Ovary (tissue), 9 donors: ENCODE results near the gene WASHC4. TPM values are rescaled to one million over a fixed set of nuclear protein-coding genes. Genes with fewer than 3 reads are reported as not detected.

Experiments used
- DNase-seq, 5 donors: peaks; one replicate each; pipeline ENCODE4 v3.0.0-alpha.2; 2019 to 2020
- H3K27ac ChIP-seq, 2 donors: fragments of 200-600 bp; one replicate each; pipeline versions ENCODE4 v1.5.1 to v1.8.0; 2019 to 2022
- H3K27me3 ChIP-seq: fragments of 200-600 bp; one replicate; pipeline ENCODE4 v1.8.0; 2022
- H3K36me3 ChIP-seq: fragments of 200-600 bp; sonication (generic); one replicate; pipeline ENCODE4 v1.5.1; 2019
- H3K4me1 ChIP-seq: one replicate; pipeline ENCODE4 v1.8.1; 2013; ENCODE audit warnings: mild to moderate bottlenecking, moderate library complexity; ENCODE audit not compliant: insufficient read depth
- H3K4me3 ChIP-seq: fragments of 200-600 bp; sonication (generic); one replicate; pipeline ENCODE4 v1.5.1; 2017
- H3K9me3 ChIP-seq, 2 donors: fragments of 200-600 bp in 1 of 2; sonication (generic) in 1 of 2; one replicate each; pipeline versions ENCODE4 v1.5.1 to v1.8.1; 2013 to 2019; ENCODE audit warnings: mild to moderate bottlenecking in 1 of 2, moderate library complexity in 1 of 2
- CTCF ChIP-seq, 3 donors: fragments of 450-650 bp in 2 of 3; fragments of 200-600 bp in 1 of 3; IDR thresholded peaks; one replicate each; pipeline versions ENCODE4 v1.5.1 to v1.8.0; 2016 to 2022; ENCODE audit warnings: antibody characterized with exemption in 3 of 3, mild to moderate bottlenecking in 1 of 3
- EP300 ChIP-seq: sonication (generic); formaldehyde crosslinking; IDR thresholded peaks from one replicate; pipeline ENCODE4 v1.6.1; 2017; ENCODE audit warnings: antibody characterized with exemption
- POLR2A ChIP-seq: fragments of 450-650 bp; IDR thresholded peaks from one replicate; pipeline ENCODE4 v1.6.1; 2017; ENCODE audit warnings: antibody characterized with exemption, mild to moderate bottlenecking, moderate library complexity
- WGBS, 3 donors: extraction: QIAGEN DNeasy Blood & Tissue Kit in 1 of 3; methylation state at CpG; one replicate each; pipeline versions ENCODE4 v1.1.5 to v1.1.7; 2013 to 2017; 5-methylcytosine and 5-hydroxymethylcytosine counted together
- intact Hi-C, 4 donors: fragments of 100-400 bp; cut with DNase I; formaldehyde crosslinking; loops; one replicate each; pipeline versions ENCODE4 v1.11.0 to v1.15.1; 2022 to 2023
- polyA plus RNA-seq, 2 donors: library from polyadenylated mRNA; stranded (reverse); fragments of 200-250 nt in 1 of 2; fragments of 350-450 nt in 1 of 2; fragmentation: Illumina TruSeq in 1 of 2; extraction: RNeasy Lipid Tissue Mini Kit (QIAGEN cat#74804) in 1 of 2; gene quantifications; one replicate each; pipeline ENCODE4 v1.2.3, GENCODE V29; 2013 to 2014
- total RNA-seq, 7 donors: library from RNA; depleted of rRNA in 2 of 7; stranded (reverse); fragments of >200 nt in 2 of 7; fragmentation: NEBNext Ultra II Directional in 3 of 7; extraction: Animal tissue kit (Norgen Biotek cat#: 25700) in 3 of 7; gene quantifications; one replicate each; pipeline versions ENCODE4 v1.1.0 to v1.2.4, GENCODE V29; 2016 to 2023
- donor health status: DM: no; HTN: no; CAD: no; lungs with moderate emphysema.
- donor health status: DM: no; HTN: no; CAD: no.
- donor health status: Bipolar disorder and iron deficiency.
- donor health status: DM: yes; HTN: yes; CAD: no.
- donor health status: DM: no; HTN: no; CAD: no.
- donor health status: DM: yes; HTN: yes; CAD: no.

Gene WASHC4
- total and polyA plus RNA-seq, 9 donors: 16.0 to 55.8 (median 44.5) TPM

- Histone ChIP-seq H3K27me3 (no peaks in the 10 kb centered on the region), H3K9me3 (no peaks in the 10 kb centered on the region)
- intact Hi-C loops: no loop called here
These were observed 37.4 kb upstream of the WASHC4 start for GRCh38 chr12:105069936-105070702.

GRCh38 chr12:105071981-105072380 is 35.5 kb upstream of the WASHC4 start:
- no peaks in the 10 kb centered on the region for H3K4me1 ChIP-seq
- no peak for DNase-seq
- no peaks in the 10 kb centered on the region for H3K36me3 ChIP-seq
- H3K4me3 ChIP-seq: no peak overlapping the region
- no peaks in the 10 kb centered on the region for H3K9me3 ChIP-seq
- intact Hi-C loops: no loop called here
- no peaks in the 10 kb centered on the region for H3K27me3 ChIP-seq
- TF ChIP-seq CTCF (IDR thresholded peaks at IDR 0.05): no peak
- TF ChIP-seq POLR2A: no peak
- no peak for TF ChIP-seq EP300
- H3K27ac ChIP-seq: no peak overlapping the region
- WGBS, 3 donors: 95 to 98% (median 97%) methylated on average over 3 of the region's 3 CpGs

More at GRCh38 chr12:105069936-105070702, 37.4 kb upstream of the WASHC4 start:
- Histone ChIP-seq H3K4me3 (no peak overlapping the region), H3K4me1 (no peaks in the 10 kb centered on the region), H3K27ac (no peak overlapping the region), H3K36me3 (no peaks in the 10 kb centered on the region)
- no peak for DNase-seq
- 51 to 65% (median 64%) methylated on average over 4 of the region's 4 CpGs for WGBS, 3 donors
- no peak for TF ChIP-seq EP300
- no peak for TF ChIP-seq POLR2A
- TF ChIP-seq CTCF (IDR thresholded peaks at IDR 0.05): no peak

GRCh38 chr12:105072888-105073488 is 34.5 kb upstream of the WASHC4 start:
- no peak for DNase-seq
- 91 to 93% (median 92%) methylated on average over 6 of the region's 6 CpGs for whole genome bisulfite sequencing, 3 donors
- Histone ChIP-seq H3K4me1 (no peaks in the 10 kb centered on the region), H3K27ac (no peak overlapping the region), H3K9me3 (no peaks in the 10 kb centered on the region), H3K4me3 (no peak overlapping the region), H3K36me3 (no peaks in the 10 kb centered on the region), H3K27me3 (no peaks in the 10 kb centered on the region)
- TF ChIP-seq CTCF (IDR thresholded peaks at IDR 0.05): no peak
- no peak for TF ChIP-seq EP300
- no peak for TF ChIP-seq POLR2A
- intact Hi-C loops: no loop called here

DNA sequence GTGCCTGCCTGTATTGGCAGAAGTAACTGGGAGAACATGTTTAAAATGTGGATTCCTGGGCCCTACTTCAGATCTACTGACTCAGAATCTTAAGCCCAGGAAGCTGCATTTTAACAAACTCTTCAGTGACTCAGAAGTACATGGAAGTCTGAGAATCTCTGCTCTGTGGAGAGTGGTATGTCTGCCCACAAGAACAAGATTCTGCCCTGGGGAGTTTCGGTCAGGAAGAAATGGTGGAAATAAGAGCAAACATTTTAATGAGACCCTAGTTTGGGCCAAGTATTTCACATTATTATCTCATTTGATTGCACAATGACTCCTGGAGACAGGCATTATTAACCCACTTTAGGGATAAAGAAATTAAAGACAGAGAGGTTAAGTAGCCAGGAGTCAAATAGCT is 31.4 kb upstream of the WASHC4 start:
- Histone ChIP-seq H3K4me1 (no peaks in the 10 kb centered on the region), H3K27ac (no peak overlapping the region), H3K36me3 (no peaks in the 10 kb centered on the region), H3K27me3 (no peaks in the 10 kb centered on the region), H3K9me3 (no peaks in the 10 kb centered on the region), H3K4me3 (no peak overlapping the region)
- TF ChIP-seq CTCF (IDR thresholded peaks at IDR 0.05) (no peak), POLR2A (no peak)
- DNase-seq: no peak
- intact Hi-C loops: no loop called here
- 65 to 76% (median 66%) methylated on average over 1 of the region's 1 CpG for WGBS, 3 donors
